DMS153 (cell line): ENCODE measurements around the gene NPVF.

Experiments
- DNase-seq: peaks from one replicate; lab custom pipeline; 2025; lab: John Stamatoyannopoulos, UW

The NPVF gene

GRCh38 chr7:25228386-25228785, at the start of gene NPVF:
Gene NPVF (minus strand): TSS chr7:25228486. CDS start chr7:25228439, 47 bp downstream.
- no peak for DNase-seq

GRCh38 chr7:25272265-25272664, 44.0 kb upstream of the NPVF start:
- no peak for DNase-seq

GRCh38 chr7:25263337-25263736, 35.1 kb upstream of the NPVF start:
- no peak for DNase-seq

- DNase-seq, result no peak
These were observed 34.3 kb upstream of the NPVF start for GRCh38 chr7:25262586-25262985.

- DNase-seq, result no peak
These were observed 33.4 kb upstream of the NPVF start for GRCh38 chr7:25261545-25262140.

- DNase-seq, result no peak
These were observed 32.7 kb upstream of the NPVF start for GRCh38 chr7:25260862-25261494.

GRCh38 chr7:25259487-25260243, 31.4 kb upstream of the NPVF start:
- DNase-seq, result peak; percentile 86

- DNase-seq, result no peak
These were observed 28.1 kb upstream of the NPVF start for GRCh38 chr7:25256333-25256819.

GRCh38 chr7:25255611-25256332, 27.5 kb upstream of the NPVF start:
- DNase-seq, result no peak

GRCh38 chr7:25254604-25255003, 26.3 kb upstream of the NPVF start:
- no peak for DNase-seq

GRCh38 chr7:25253714-25254113, 25.4 kb upstream of the NPVF start:
- no peak for DNase-seq

GRCh38 chr7:25250386-25250785, 22.1 kb upstream of the NPVF start:
- no peak for DNase-seq

GRCh38 chr7:25249772-25250171, 21.5 kb upstream of the NPVF start:
- DNase-seq, result no peak

- DNase-seq, result no peak
These were observed 18.0 kb upstream of the NPVF start for GRCh38 chr7:25246306-25246705.

- no peak for DNase-seq
These were observed 16.2 kb upstream of the NPVF start for GRCh38 chr7:25244254-25245033.

GRCh38 chr7:25242678-25243077, 14.4 kb upstream of the NPVF start:
- DNase-seq, result no peak

GRCh38 chr7:25240896-25241295, 12.6 kb upstream of the NPVF start:
- no peak for DNase-seq

- no peak for DNase-seq
These were observed 12.1 kb upstream of the NPVF start for GRCh38 chr7:25240340-25240739.

GRCh38 chr7:25239888-25240287, 11.6 kb upstream of the NPVF start:
- no peak for DNase-seq

GRCh38 chr7:25238066-25238725, 9.9 kb upstream of the NPVF start:
- no peak for DNase-seq

GRCh38 chr7:25235471-25235870, 7.2 kb upstream of the NPVF start:
- DNase-seq, result no peak
